Activated CD4-positive, alpha-beta T cell treated with anti-CD3 and anti-CD28 coated beads, Interleukin-2, amount 10 ng/mL, durations not matched to agents 7 days and 5 days (primary cell): Measurements from ENCODE around the gene PCDHB16. TPM values are rescaled to one million over a fixed set of nuclear protein-coding genes. Genes with fewer than 3 reads are reported as not detected.
A peak's percentile ranks its signal among the peaks of the same experiment; 100 is the strongest.
"Not testable (repeated sequence)": the region's sequence is repeated elsewhere in the genome, so short reads cannot be mapped to it uniquely, and the experiment has no call there.

ENCODE experiments used
- CTCF ChIA-PET: fragments of 350-600 bp; sonication (Branson Sonifier 250); formaldehyde crosslinking; loops from one replicate; lab custom pipeline; 2021; ENCODE audit warnings: antibody characterized with exemption; lab: Charles Lee
- POLR2A ChIA-PET: fragments of 350-600 bp; sonication (Branson Sonifier 250); formaldehyde crosslinking; loops from one replicate; lab custom pipeline; 2021; ENCODE audit warnings: antibody characterized with exemption; lab: Charles Lee
- DNase-seq: peaks from one replicate; pipeline ENCODE4 v3.0.0-alpha.2; 2020
- H3K27ac Mint-ChIP-seq: one replicate; pipeline ENCODE4 v1.8.0; 2021; ENCODE audit warnings: mild to moderate bottlenecking, moderate library complexity, mixed read lengths
- H3K27me3 Mint-ChIP-seq: one replicate; pipeline ENCODE4 v1.8.0; 2021; ENCODE audit warnings: mixed read lengths
- H3K36me3 Mint-ChIP-seq: one replicate; pipeline ENCODE4 v1.8.0; 2021; ENCODE audit warnings: low read depth, mixed read lengths
- H3K4me1 Mint-ChIP-seq: one replicate; pipeline ENCODE4 v1.8.0; 2021; ENCODE audit warnings: mixed read lengths
- H3K4me3 Mint-ChIP-seq: one replicate; pipeline ENCODE4 v1.8.0; 2021; ENCODE audit warnings: mild to moderate bottlenecking, moderate library complexity, mixed read lengths
- H3K9me3 Mint-ChIP-seq: one replicate; pipeline ENCODE4 v1.8.0; 2021; ENCODE audit warnings: mixed read lengths
- total RNA-seq, 2 experiments: library from RNA; stranded (reverse); gene quantifications; one replicate each; pipeline ENCODE4 v1.2.3, GENCODE V29; 2021

PCDHB16 gene
- total RNA-seq, 2 experiments from 2014 or later, result not detected

- no peak within 1 kb of the TSS for H3K27ac Mint-ChIP-seq
- H3K36me3 Mint-ChIP-seq, result peaks cover 2% of the 10 kb centered on the region
- H3K4me1 Mint-ChIP-seq, result no peaks in the 10 kb centered on the region
- POLR2A ChIA-PET, result no interaction called here
- H3K27me3 Mint-ChIP-seq, result peaks cover 7% of the 10 kb centered on the region
- no peak within 1 kb of the TSS for H3K4me3 Mint-ChIP-seq
- peaks cover 26% of the 10 kb centered on the region for H3K9me3 Mint-ChIP-seq
- peak; percentile 18 for DNase-seq
- CTCF ChIA-PET, result interaction anchor here (1.2 kb wide), 1 partner anchor 365 kb away, joined by 3 read pairs; no protein-coding TSS in a partner anchor
Measured at GRCh38 chr5:141192110-141192725, 10.0 kb downstream of the PCDHB16 start, which contains the start of gene PCDHB10. PCDHB10 (plus strand) TSS chr5:141192353; CDS start chr5:141192553, 200 bp downstream.

DNA sequence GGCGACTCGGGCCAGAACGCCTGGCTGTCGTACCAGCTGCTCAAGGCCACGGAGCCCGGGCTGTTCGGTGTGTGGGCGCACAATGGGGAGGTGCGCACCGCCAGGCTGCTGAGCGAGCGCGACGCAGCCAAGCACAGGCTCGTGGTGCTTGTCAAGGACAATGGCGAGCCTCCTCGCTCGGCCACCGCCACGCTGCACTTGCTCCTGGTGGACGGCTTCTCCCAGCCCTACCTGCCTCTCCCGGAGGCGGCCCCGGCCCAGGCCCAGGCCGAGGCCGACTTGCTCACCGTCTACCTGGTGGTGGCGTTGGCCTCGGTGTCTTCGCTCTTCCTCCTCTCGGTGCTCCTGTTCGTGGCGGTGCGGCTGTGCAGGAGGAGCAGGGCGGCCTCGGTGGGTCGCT, 12.1 kb downstream of the PCDHB16 start:
- not testable (repeated sequence) for H3K4me3 Mint-ChIP-seq, H3K27me3 Mint-ChIP-seq

DNA sequence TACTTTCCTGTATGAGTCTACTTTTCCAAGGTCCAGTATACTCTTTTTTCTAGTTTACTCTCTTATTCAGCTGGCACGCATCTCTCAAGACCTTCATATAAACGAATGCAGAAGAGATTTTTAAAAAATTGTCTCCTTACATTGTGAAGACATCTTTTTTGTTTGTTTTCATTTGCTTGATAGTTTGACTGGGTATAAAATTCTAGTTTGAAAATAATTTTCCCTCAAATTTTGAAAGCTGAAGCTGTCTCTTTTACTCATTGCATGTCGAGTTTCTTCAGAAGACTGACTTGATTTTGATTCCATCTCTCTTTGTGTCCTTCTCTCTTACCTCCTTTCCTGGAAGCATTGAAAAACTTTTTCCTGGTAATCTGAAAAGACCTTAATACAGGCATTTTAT, 14.2 kb downstream of the PCDHB16 start:
- no peak overlapping the region for H3K4me3 Mint-ChIP-seq
- ChIA-PET CTCF (no interaction called here), POLR2A (no interaction called here)
- peaks cover 4% of the 10 kb centered on the region for H3K27me3 Mint-ChIP-seq
- H3K27ac Mint-ChIP-seq, result no peak overlapping the region
- DNase-seq, result no peak
- H3K4me1 Mint-ChIP-seq, result no peaks in the 10 kb centered on the region
- H3K9me3 Mint-ChIP-seq, result peaks cover 37% of the 10 kb centered on the region
- no peaks in the 10 kb centered on the region for H3K36me3 Mint-ChIP-seq

More for the DNA sequence above, 12.1 kb downstream of the PCDHB16 start:
- H3K27ac Mint-ChIP-seq, H3K36me3 Mint-ChIP-seq, CTCF ChIA-PET, POLR2A ChIA-PET, H3K4me1 Mint-ChIP-seq, DNase-seq: not testable (repeated sequence)
- peaks cover 28% of the 10 kb centered on the region for H3K9me3 Mint-ChIP-seq

DNA sequence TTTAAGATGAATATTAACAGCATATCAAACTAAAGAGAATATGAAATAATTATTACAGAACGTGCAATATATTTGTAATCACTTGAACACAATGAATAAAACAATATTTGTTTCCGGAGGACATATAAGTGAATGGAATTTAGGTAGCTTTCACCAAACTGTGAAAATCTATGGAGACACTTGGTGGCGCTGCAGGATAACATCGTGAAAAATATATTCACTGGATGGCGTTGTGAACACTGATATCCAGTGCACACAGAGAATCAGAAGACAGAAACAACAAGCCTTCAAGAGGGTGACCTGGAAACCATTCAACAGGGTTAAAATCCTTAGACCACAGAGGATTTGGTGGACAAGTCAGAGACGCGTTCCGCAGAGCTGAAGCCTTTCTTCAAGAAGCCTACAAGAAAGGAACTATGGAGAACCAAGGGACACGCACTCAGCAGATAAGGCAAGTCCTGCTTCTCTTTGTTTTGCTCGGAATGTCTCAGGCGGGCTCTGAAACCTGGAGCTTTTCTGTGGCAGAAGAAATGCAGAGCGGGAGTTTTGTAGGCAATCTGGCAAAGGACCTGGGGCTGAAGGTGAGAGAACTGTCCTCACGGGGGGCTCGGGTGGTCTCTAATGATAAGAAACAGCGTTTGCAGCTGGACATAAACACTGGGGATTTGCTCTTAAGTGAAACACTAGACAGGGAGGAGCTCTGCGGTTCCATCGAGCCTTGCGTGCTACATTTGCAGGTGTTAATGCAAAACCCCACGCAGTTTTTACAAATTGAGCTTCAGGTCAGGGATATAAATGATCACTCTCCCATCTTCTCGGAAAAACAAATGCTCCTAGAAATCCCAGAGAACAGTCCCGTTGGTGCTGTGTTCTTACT, 17.4 kb downstream of the PCDHB16 start, which contains the start of gene PCDHB11:
PCDHB11 (plus strand) TSS at position 269 of the 877 bp plus-strand sequence; CDS start at position 417, 148 bp downstream.
- Mint-ChIP-seq H3K27me3 (no peaks in the 10 kb centered on the region), H3K36me3 (peaks cover 2% of the 10 kb centered on the region), H3K27ac (no peak within 1 kb of the TSS), H3K4me3 (no peak within 1 kb of the TSS), H3K4me1 (no peaks in the 10 kb centered on the region), H3K9me3 (peaks cover 25% of the 10 kb centered on the region)
- ChIA-PET POLR2A (no interaction called here), CTCF (no interaction called here)
- no peak for DNase-seq

DNA sequence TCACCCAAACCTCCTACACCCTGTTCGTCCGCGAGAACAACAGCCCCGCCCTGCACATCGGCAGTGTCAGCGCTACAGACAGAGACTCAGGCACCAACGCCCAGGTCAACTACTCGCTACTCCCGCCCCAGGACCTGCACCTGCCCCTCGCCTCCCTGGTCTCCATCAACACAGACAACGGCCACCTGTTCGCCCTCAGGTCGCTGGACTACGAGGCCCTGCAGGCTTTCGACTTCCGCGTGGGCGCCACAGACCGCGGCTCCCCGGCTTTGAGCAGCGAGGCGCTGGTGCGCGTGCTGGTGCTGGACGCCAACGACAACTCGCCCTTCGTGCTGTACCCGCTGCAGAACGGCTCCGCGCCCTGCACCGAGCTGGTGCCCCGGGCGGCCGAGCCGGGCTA, 18.9 kb downstream of the PCDHB16 start:
- POLR2A ChIA-PET, DNase-seq, H3K36me3 Mint-ChIP-seq, H3K4me3 Mint-ChIP-seq, CTCF ChIA-PET, H3K27ac Mint-ChIP-seq, H3K4me1 Mint-ChIP-seq, H3K27me3 Mint-ChIP-seq: not testable (repeated sequence)
- H3K9me3 Mint-ChIP-seq, result peaks cover 24% of the 10 kb centered on the region

- H3K27me3 Mint-ChIP-seq, H3K36me3 Mint-ChIP-seq, H3K4me3 Mint-ChIP-seq, POLR2A ChIA-PET, H3K4me1 Mint-ChIP-seq, CTCF ChIA-PET, DNase-seq, H3K27ac Mint-ChIP-seq: not testable (repeated sequence)
- peaks cover 19% of the 10 kb centered on the region for H3K9me3 Mint-ChIP-seq
Measured at GRCh38 chr5:141201646-141202045, 19.5 kb downstream of the PCDHB16 start.

GRCh38 chr5:141208478-141208877, 26.3 kb downstream of the PCDHB16 start, which contains the start of gene PCDHB12:
PCDHB12 (plus strand) TSS chr5:141208719; CDS start chr5:141208908, 189 bp downstream.
- DNase-seq, result no peak
- peaks cover 4% of the 10 kb centered on the region for H3K9me3 Mint-ChIP-seq
- H3K4me1 Mint-ChIP-seq, result no peaks in the 10 kb centered on the region
- no peak within 1 kb of the TSS for H3K4me3 Mint-ChIP-seq
- POLR2A ChIA-PET, result no interaction called here
- peaks cover 9% of the 10 kb centered on the region for H3K27me3 Mint-ChIP-seq
- CTCF ChIA-PET, result no interaction called here
- peaks cover 2% of the 10 kb centered on the region for H3K36me3 Mint-ChIP-seq
- H3K27ac Mint-ChIP-seq, result no peak within 1 kb of the TSS

DNA sequence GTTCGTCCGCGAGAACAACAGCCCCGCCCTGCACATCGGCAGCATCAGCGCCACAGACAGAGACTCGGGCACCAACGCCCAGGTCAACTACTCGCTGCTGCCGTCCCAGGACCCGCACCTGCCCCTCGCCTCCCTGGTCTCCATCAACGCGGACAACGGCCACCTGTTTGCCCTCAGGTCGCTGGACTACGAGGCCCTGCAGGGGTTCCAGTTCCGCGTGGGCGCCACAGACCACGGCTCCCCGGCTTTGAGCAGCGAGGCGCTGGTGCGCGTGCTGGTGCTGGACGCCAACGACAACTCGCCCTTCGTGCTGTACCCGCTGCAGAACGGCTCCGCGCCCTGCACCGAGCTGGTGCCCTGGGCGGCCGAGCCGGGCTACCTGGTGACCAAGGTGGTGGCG, 28.1 kb downstream of the PCDHB16 start:
- Mint-ChIP-seq H3K27me3 (peaks cover 12% of the 10 kb centered on the region), H3K9me3 (peaks cover 11% of the 10 kb centered on the region)
- H3K4me3 Mint-ChIP-seq, H3K4me1 Mint-ChIP-seq, POLR2A ChIA-PET, H3K36me3 Mint-ChIP-seq, CTCF ChIA-PET, DNase-seq, H3K27ac Mint-ChIP-seq: not testable (repeated sequence)

- POLR2A ChIA-PET, H3K4me3 Mint-ChIP-seq, H3K4me1 Mint-ChIP-seq, H3K36me3 Mint-ChIP-seq, H3K27ac Mint-ChIP-seq, CTCF ChIA-PET, DNase-seq: not testable (repeated sequence)
- Mint-ChIP-seq H3K27me3 (peaks cover 13% of the 10 kb centered on the region), H3K9me3 (peaks cover 12% of the 10 kb centered on the region)
Measured at GRCh38 chr5:141210849-141211248, 28.7 kb downstream of the PCDHB16 start.

DNA sequence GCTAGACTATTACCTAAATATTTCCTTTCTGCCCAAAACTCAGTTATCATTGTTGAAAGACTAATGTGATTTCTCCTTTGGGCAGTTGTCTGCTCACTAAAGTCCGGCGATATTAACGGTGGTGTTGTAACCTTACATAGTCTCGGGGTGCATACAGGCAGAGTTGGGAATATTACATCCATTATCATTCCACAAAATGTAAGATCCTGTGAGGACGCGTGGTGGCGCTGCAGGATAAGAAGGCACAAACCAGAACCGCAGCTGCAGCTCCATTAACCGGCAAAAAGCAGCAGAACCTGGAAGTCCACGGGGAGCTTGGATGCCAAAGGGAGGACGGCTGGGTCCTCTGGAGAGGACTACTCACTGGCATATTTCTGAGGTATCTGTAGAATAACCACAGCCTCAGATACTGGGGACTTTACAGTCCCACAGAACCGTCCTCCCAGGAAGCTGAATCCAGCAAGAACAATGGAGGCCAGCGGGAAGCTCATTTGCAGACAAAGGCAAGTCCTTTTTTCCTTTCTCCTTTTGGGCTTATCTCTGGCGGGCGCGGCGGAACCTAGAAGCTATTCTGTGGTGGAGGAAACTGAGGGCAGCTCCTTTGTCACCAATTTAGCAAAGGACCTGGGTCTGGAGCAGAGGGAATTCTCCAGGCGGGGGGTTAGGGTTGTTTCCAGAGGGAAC, 31.6 kb downstream of the PCDHB16 start, which contains the start of gene PCDHB13:
PCDHB13 (plus strand) TSS at position 264 of the 684 bp plus-strand sequence; CDS start at position 469, 205 bp downstream.
- not testable (repeated sequence) for H3K4me3 Mint-ChIP-seq
- CTCF ChIA-PET, result interaction anchor here (0.6 kb wide), 1 partner anchor 9 kb away, joined by 3 read pairs; the partner anchor contains the start of gene PCDHB14
- peaks cover 15% of the 10 kb centered on the region for H3K27me3 Mint-ChIP-seq

DNA sequence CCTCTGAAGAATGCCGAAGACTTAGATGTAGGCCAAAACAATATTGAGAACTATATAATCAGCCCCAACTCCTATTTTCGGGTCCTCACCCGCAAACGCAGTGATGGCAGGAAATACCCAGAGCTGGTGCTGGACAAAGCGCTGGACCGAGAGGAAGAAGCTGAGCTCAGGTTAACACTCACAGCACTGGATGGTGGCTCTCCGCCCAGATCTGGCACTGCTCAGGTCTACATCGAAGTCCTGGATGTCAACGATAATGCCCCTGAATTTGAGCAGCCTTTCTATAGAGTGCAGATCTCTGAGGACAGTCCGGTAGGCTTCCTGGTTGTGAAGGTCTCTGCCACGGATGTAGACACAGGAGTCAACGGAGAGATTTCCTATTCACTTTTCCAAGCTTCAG, 32.4 kb downstream of the PCDHB16 start:
- Mint-ChIP-seq H3K27me3 (peaks cover 15% of the 10 kb centered on the region), H3K9me3 (peaks cover 14% of the 10 kb centered on the region)
- H3K4me1 Mint-ChIP-seq, H3K27ac Mint-ChIP-seq, H3K4me3 Mint-ChIP-seq, H3K36me3 Mint-ChIP-seq, DNase-seq, POLR2A ChIA-PET: not testable (repeated sequence)
- CTCF ChIA-PET, result interaction anchor here (0.6 kb wide), 1 partner anchor 9 kb away, joined by 3 read pairs; the partner anchor contains the start of gene PCDHB14

More for the DNA sequence above, 31.6 kb downstream of the PCDHB16 start, which contains the start of gene PCDHB13:
- H3K4me1 Mint-ChIP-seq, H3K36me3 Mint-ChIP-seq, POLR2A ChIA-PET, H3K27ac Mint-ChIP-seq, DNase-seq: not testable (repeated sequence)
- H3K9me3 Mint-ChIP-seq, result peaks cover 16% of the 10 kb centered on the region

GRCh38 chr5:141215504-141215903, 33.3 kb downstream of the PCDHB16 start:
- H3K4me3 Mint-ChIP-seq, POLR2A ChIA-PET, H3K4me1 Mint-ChIP-seq, H3K27ac Mint-ChIP-seq, DNase-seq, H3K36me3 Mint-ChIP-seq, CTCF ChIA-PET: not testable (repeated sequence)
- peaks cover 16% of the 10 kb centered on the region for H3K9me3 Mint-ChIP-seq
- peaks cover 12% of the 10 kb centered on the region for H3K27me3 Mint-ChIP-seq
